Renal pelvis (tissue), 12 donors: Measurements from ENCODE around the gene NR1D1. TPM values are rescaled to one million over a fixed set of nuclear protein-coding genes. Genes with fewer than 3 reads are reported as not detected.
A peak's percentile ranks its signal among the peaks of the same experiment; 100 is the strongest.
"Not testable (repeated sequence)": the region's sequence is repeated elsewhere in the genome, so short reads cannot be mapped to it uniquely, and the experiment has no call there.

Experiments
- DNase-seq: peaks from one replicate; pipeline ENCODE4 v3.0.0-alpha.2; 2013
- long read RNA-seq, 16 experiments: transcript quantifications; one replicate each; lab custom pipeline, GENCODE V29; 2026
- polyA plus RNA-seq, 3 donors: library from polyadenylated mRNA; unstranded; fragments of 120-200 nt; gene quantifications; one replicate each; pipeline ENCODE4 v1.2.1, GENCODE V29; 2013; ENCODE audit not compliant: insufficient read length in 3 of 3

The NR1D1 gene
- polyA plus RNA-seq = 1 to 10 TPM; 4.0 to 4.2 (median 4.1) TPM
- long read RNA-seq, donor 1 = 0 reads
- long read RNA-seq, donor 2, partial matches to known transcripts = 61 of 62 reads
- long read RNA-seq, donor 2, other reads (novel, unspliced or antisense) = 0 of 62 reads
- long read RNA-seq, donor 3 = 0 reads
- long read RNA-seq, donor 4, partial matches to known transcripts = 75 of 94 reads
- long read RNA-seq, donor 4, other reads (novel, unspliced or antisense) = 16 of 94 reads
- long read RNA-seq, donor 5, partial matches to known transcripts = 5 of 5 reads
- long read RNA-seq, donor 5, other reads (novel, unspliced or antisense) = 0 of 5 reads
- long read RNA-seq, donor 6, partial matches to known transcripts = 302 of 309 reads
- long read RNA-seq, donor 6, other reads (novel, unspliced or antisense) = 6 of 309 reads
- long read RNA-seq, donor 7, partial matches to known transcripts = 5 of 5 reads
- long read RNA-seq, donor 7, other reads (novel, unspliced or antisense) = 0 of 5 reads
- long read RNA-seq, donor 8, partial matches to known transcripts = 51 of 51 reads
- long read RNA-seq, donor 8, other reads (novel, unspliced or antisense) = 0 of 51 reads
- long read RNA-seq, donor 9 = 0 reads
- long read RNA-seq, donor 10 = 0 reads
- long read RNA-seq, donor 11 = 0 reads
- long read RNA-seq, donor 12, partial matches to known transcripts = 0 of 1 reads
- long read RNA-seq, donor 12, other reads (novel, unspliced or antisense) = 0 of 1 reads
- long read RNA-seq, donor 13, partial matches to known transcripts = 27 of 33 reads
- long read RNA-seq, donor 13, other reads (novel, unspliced or antisense) = 6 of 33 reads
- long read RNA-seq, donor 14 = 0 reads
- long read RNA-seq, donor 15 = 0 reads
- long read RNA-seq, donor 16 = 0 reads

- no peak for DNase-seq
Observed at GRCh38 chr17:40100419-40100668, at the start of gene NR1D1. TSS of gene NR1D1 (minus strand) at chr17:40100589. CDS start at chr17:40100094, 495 bp downstream.

GRCh38 chr17:40148527-40148926, 48.1 kb upstream of the NR1D1 start:
- DNase-seq = no peak

- no peak for DNase-seq
Observed at GRCh38 chr17:40145476-40145875, 45.1 kb upstream of the NR1D1 start.

GRCh38 chr17:40143166-40143565, 42.8 kb upstream of the NR1D1 start:
- DNase-seq = not testable (repeated sequence)

- DNase-seq = no peak
Observed at GRCh38 chr17:40139566-40140058, 39.2 kb upstream of the NR1D1 start.

- no peak for DNase-seq
Observed at GRCh38 chr17:40135817-40136216, 35.4 kb upstream of the NR1D1 start.

- DNase-seq = no peak
Observed at GRCh38 chr17:40134184-40134583, 33.8 kb upstream of the NR1D1 start.

- no peak for DNase-seq
Observed at GRCh38 chr17:40130352-40131042, 30.1 kb upstream of the NR1D1 start.

- no peak for DNase-seq
Observed at GRCh38 chr17:40129498-40129897, 29.1 kb upstream of the NR1D1 start.

- DNase-seq = no peak
Observed at GRCh38 chr17:40124279-40125141, 24.1 kb upstream of the NR1D1 start.

- DNase-seq = no peak
Observed at GRCh38 chr17:40123811-40124114, 23.4 kb upstream of the NR1D1 start.

GRCh38 chr17:40122999-40123810, 22.8 kb upstream of the NR1D1 start:
- DNase-seq = no peak

- DNase-seq = no peak
Observed at GRCh38 chr17:40122136-40122998, 22.0 kb upstream of the NR1D1 start.

- peak; percentile 90 for DNase-seq
Observed at GRCh38 chr17:40121181-40122135, 21.1 kb upstream of the NR1D1 start, which contains the start of gene MSL1. TSS of gene MSL1 (plus strand) at chr17:40121971. CDS start at chr17:40122613, 642 bp downstream.

GRCh38 chr17:40115101-40115436, 14.7 kb upstream of the NR1D1 start:
- no peak for DNase-seq

GRCh38 chr17:40113907-40114245, 13.5 kb upstream of the NR1D1 start:
- DNase-seq = no peak

- DNase-seq = peak; percentile 94
Observed at GRCh38 chr17:40113110-40113906, 12.9 kb upstream of the NR1D1 start.

- DNase-seq = no peak
Observed at GRCh38 chr17:40112718-40113109, 12.3 kb upstream of the NR1D1 start.
